HG02852 (cell line): ENCODE results near the gene MANBA.
"Not testable (repeated sequence)": the region's sequence is repeated elsewhere in the genome, so short reads cannot be mapped to it uniquely, and the experiment has no call there.

Experiments
- ATAC-seq: cut with Tn5 transposase; IDR thresholded peaks from one replicate; pipeline ENCODE4 v1.9.1; 2021; ENCODE audit warnings: mild to moderate bottlenecking, moderate library complexity; ENCODE audit not compliant: unreplicated experiment

The MANBA gene

GRCh38 chr4:102625232-102625930 is 135.4 kb downstream of the MANBA start:
- ATAC-seq, result peak; percentile 87

GRCh38 chr4:102624505-102624904 is 136.3 kb downstream of the MANBA start:
- no peak for ATAC-seq

- no peak for ATAC-seq
Measured at GRCh38 chr4:102623622-102624021, 137.1 kb downstream of the MANBA start.

DNA sequence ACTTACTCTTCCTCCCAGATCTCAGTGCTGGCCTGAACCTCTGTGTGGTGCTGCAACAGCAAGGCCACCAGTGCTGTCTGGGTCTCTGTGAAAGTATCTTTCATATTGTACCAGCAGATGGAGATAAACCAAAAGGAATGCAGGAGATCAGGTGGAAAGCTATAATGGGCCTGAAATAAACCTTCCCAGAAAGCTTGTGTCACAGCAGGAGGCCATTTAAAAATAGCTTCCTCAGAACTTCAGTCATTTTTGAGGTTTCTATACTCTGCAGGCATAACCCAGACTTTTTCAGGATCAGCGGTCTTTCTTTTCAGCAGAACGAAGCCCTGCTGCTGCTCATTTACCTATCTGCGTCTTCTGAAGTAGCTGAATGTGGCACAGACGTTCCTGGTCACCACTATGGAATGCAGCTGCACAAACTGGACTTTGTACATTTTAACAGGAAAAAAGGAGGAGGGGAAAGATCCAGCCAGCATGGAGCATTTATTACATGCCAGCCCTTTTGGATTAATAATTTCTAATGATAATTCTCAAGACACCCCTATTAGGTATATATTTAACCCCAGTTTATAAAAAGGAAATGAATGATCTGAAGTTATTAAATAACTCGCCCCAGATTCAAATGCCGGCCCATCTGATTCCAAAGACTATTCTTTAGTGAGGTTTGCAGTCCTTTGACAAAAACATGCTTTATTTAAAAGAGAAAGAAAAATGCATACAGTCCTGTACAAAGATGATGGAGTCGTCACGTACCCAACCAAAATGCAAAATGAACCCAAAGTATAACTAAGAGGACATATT is 139.9 kb downstream of the MANBA start:
- ATAC-seq, result peak; percentile 56

DNA sequence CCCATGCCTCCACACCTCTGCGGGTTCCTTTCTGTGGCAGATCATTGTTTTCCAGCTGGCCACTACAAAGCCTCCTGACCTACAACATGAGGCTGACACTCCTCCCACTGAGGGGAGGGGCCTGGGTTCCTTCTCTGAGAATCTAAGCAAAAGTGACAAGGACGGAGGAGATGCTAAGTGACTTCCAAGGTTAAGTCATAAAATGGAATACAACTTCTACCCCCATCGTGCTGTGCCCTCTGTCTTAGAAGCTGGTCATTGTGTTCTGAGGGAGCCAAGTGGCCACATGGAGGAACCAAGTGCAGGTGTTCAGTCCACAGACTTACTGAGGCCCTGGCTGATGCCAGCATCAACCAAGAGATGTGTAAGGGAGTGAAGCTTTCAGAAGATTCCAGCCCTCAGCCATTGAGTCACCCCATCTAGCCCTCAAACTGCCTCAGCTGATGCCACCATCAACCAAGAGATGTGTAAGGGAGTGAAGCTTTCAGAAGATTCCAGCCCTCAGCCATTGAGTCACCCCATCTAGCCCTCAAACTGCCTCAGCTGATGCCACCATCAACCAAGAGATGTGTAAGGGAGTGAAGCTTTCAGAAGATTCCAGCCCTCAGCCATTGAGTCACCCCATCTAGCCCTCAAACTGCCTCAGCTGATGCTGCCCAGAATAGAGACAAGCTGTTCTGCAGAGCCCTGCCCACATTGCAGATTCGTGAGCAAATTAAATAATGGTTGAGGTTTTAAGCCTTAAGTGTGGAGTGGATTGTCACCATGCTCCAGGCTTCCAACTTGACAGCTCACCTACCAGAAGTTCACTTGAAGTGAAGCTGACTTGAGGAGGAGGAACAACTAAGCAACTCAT is 140.8 kb downstream of the MANBA start:
- ATAC-seq, result not testable (repeated sequence)

- ATAC-seq, result peak; percentile 37
Measured at GRCh38 chr4:102619021-102619420, 141.7 kb downstream of the MANBA start.

DNA sequence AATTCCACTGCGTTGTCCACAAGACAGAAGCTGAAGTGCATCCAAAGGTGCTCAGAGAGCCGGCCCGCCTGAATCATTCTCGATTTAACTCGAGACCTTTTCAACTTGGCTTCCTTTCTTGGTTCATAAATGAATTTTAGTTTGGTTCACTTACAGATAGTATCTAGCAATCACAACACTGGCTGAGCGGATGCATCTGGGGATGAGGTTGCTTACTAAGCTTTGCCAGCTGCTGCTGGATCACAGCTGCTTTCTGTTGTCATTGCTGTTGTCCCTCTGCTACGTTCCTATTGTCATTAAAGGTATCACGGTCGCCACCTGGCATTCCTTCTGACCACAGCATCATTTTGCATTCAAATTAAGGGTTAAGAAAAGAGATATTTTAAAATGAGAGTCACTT is 144.1 kb downstream of the MANBA start:
- ATAC-seq, result no peak

DNA sequence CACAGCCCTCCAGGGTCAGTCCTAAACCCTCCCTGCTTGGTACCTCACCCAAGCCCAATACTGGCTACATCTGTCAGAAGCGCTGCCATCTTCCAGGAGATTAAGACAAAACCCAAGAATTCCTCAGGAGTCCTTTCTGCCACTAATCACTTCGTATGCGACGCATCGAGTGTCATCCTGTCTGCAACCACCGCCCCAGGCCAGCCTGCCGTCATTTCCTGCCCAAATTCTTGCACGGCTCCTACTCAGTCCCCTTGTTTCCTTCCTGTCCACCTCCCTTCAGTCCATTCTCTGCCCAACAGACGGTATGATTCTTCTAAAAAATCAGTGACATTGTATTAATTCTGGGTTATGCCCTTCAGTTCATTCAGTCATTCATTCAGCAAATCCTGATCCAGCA is 146.0 kb downstream of the MANBA start:
- ATAC-seq, result no peak

DNA sequence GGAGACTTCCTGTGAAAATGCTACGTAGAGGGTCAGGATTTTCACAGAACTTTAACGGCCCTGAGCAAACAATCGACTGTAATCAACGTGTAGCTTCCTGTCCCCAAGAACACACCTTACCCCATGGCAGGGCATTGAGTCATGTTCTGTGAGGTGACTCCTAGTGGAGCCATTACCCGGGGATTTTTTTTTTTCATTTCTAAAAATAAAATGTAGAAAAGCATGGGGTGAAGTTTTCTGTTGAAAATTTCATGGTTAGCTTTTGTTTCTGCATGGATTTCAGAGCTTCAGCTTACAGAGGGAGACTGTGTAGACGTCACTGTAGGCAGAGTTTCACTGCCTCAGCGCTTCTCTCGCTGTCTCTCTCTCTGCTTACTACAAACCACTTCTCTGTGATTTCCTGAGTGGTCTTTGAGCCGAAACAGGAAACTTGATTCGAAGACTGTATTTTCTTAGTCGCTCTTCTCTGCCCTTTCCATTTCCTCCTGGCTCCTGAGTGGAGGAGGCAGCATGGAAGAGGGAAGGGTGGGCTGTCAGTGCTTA is 147.9 kb downstream of the MANBA start:
- peak; percentile 40 for ATAC-seq

- no peak for ATAC-seq
Measured at GRCh38 chr4:102612210-102612609, 148.6 kb downstream of the MANBA start.

- no peak for ATAC-seq
Measured at GRCh38 chr4:102610476-102610875, 150.3 kb downstream of the MANBA start.

GRCh38 chr4:102610007-102610406 is 150.8 kb downstream of the MANBA start:
- no peak for ATAC-seq

GRCh38 chr4:102608190-102608589 is 152.6 kb downstream of the MANBA start:
- no peak for ATAC-seq

DNA sequence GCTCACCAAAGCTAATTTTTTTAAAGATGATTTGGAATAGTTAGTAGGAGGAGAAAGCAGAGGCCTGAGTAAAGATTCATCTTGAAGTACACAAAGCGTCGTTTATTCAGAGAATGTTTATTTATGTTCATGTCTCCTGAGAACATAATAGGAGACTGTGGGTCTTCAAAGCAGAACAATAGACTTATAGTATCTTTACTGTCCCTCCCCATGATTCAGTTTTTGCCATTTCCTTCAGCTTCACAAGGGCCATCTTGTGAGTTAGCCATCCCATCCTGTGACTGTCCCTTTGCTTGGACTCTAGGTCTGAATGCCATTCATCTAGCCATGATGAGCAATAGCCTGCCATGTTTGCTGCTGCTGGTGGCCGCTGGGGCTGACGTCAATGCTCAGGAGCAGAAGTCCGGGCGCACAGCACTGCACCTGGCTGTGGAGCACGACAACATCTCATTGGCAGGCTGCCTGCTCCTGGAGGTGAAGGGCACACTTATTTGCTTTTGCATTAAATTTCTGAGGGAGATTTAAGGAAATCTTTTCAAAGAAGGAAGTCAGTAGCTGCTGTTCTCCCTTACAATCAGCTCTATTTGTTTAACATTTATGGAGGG is 153.8 kb downstream of the MANBA start:
- ATAC-seq, result no peak

- no peak for ATAC-seq
Measured at GRCh38 chr4:102606261-102606660, 154.5 kb downstream of the MANBA start.

GRCh38 chr4:102604222-102604940 is 156.4 kb downstream of the MANBA start:
- no peak for ATAC-seq

DNA sequence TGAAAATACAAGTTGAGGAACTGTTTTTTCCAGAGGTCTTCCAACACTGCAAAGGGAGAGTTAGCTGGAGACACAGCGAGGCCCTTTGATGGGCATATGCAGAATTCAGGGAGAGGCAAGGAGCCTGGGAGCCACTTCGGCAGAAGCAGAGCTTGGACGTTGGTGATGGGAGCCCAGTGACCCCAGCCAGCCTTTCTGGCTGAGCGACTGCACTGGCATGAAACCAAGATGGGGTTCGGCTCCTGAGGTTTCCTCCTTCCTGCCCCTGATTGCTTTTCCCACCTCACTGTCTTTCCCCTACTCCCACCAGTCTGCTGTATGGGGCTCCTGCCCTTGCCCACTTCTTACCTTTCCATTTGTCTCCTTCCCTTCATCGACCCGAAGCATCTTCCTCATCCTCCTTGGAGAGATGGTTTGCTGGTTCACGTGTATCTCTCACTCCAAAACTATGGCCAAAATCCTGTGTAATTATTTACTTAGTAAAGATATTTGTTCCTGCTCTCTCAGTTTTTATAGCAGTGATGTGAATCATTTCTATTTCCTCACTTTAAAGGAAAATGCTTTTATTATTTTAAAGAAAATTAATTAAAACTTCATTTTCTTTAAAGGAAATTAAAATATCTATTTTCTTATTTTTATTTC is 159.1 kb downstream of the MANBA start:
- no peak for ATAC-seq

- no peak for ATAC-seq
Measured at GRCh38 chr4:102600689-102601088, 160.1 kb downstream of the MANBA start.

- no peak for ATAC-seq
Measured at GRCh38 chr4:102599886-102600285, 160.9 kb downstream of the MANBA start.

GRCh38 chr4:102599455-102599854 is 161.3 kb downstream of the MANBA start:
- peak; percentile 18 for ATAC-seq
